ENCODE data around the gene PRLH.

Gene PRLH

GRCh38 chr2:237540223-237540775, 26.1 kb upstream of the PRLH start:
- DNase-seq = no peak

- no peak for DNase-seq
Measured at GRCh38 chr2:237540823-237541222, 25.6 kb upstream of the PRLH start.

- DNase-seq = no peak
Measured at GRCh38 chr2:237541243-237541642, 25.1 kb upstream of the PRLH start.

GRCh38 chr2:237542001-237542704, 24.2 kb upstream of the PRLH start:
- DNase-seq = no peak

- no peak for DNase-seq
Measured at GRCh38 chr2:237546040-237546875, 20.1 kb upstream of the PRLH start.

- DNase-seq = no peak
Measured at GRCh38 chr2:237546876-237547395, 19.4 kb upstream of the PRLH start.

GRCh38 chr2:237547841-237548416, 18.4 kb upstream of the PRLH start:
- DNase-seq = no peak

GRCh38 chr2:237549216-237549615, 17.2 kb upstream of the PRLH start:
- DNase-seq = no peak

- DNase-seq = no peak
Measured at GRCh38 chr2:237549643-237550415, 16.5 kb upstream of the PRLH start.

- no peak for DNase-seq
Measured at GRCh38 chr2:237551071-237551574, 15.3 kb upstream of the PRLH start.

- no peak for DNase-seq
Measured at GRCh38 chr2:237552908-237553307, 13.5 kb upstream of the PRLH start.

GRCh38 chr2:237553948-237554347, 12.4 kb upstream of the PRLH start:
- DNase-seq = no peak

GRCh38 chr2:237555560-237555959, 10.8 kb upstream of the PRLH start:
- DNase-seq = no peak

GRCh38 chr2:237556773-237557632, 9.4 kb upstream of the PRLH start:
- peak; percentile 37 for DNase-seq

GRCh38 chr2:237557633-237558015, 8.8 kb upstream of the PRLH start:
- no peak for DNase-seq

- no peak for DNase-seq
Measured at GRCh38 chr2:237558961-237559641, 7.3 kb upstream of the PRLH start.

GRCh38 chr2:237561221-237561620, 5.2 kb upstream of the PRLH start:
- no peak for DNase-seq

GRCh38 chr2:237563816-237564215, 2.6 kb upstream of the PRLH start:
- DNase-seq = no peak

GRCh38 chr2:237564526-237565131, 1.7 kb upstream of the PRLH start:
- DNase-seq = no peak

GRCh38 chr2:237565974-237566373, 400 bp upstream of the PRLH start:
- DNase-seq = no peak
